Cardiac fibroblast (primary cell): ENCODE results near the gene SDK2.

ENCODE experiments used
- DNase-seq, 2 donors: peaks; one replicate each; pipeline versions ENCODE4 v3.0.0 to v3.0.0-alpha.2; 2010; ENCODE audit warnings: low read depth in 2 of 2
- H3K4me3 ChIP-seq, 2 donors: replicated peaks in 1 of 2; 1 replicate in 1 of 2; 2 replicates in 1 of 2; pipeline ENCODE4 v1.5.1; 2011; ENCODE audit warnings: low read depth in 2 of 2, low read length in 2 of 2, mild to moderate bottlenecking in 2 of 2, moderate library complexity in 1 of 2
- TF ChIP-seq, protein P1 (sequence below): IDR thresholded peaks from one replicate; pipeline ENCODE4 v1.5.1; 2011; ENCODE audit warnings: low read depth, mild to moderate bottlenecking, low read length, inconsistent platforms

Gene SDK2, protein sequence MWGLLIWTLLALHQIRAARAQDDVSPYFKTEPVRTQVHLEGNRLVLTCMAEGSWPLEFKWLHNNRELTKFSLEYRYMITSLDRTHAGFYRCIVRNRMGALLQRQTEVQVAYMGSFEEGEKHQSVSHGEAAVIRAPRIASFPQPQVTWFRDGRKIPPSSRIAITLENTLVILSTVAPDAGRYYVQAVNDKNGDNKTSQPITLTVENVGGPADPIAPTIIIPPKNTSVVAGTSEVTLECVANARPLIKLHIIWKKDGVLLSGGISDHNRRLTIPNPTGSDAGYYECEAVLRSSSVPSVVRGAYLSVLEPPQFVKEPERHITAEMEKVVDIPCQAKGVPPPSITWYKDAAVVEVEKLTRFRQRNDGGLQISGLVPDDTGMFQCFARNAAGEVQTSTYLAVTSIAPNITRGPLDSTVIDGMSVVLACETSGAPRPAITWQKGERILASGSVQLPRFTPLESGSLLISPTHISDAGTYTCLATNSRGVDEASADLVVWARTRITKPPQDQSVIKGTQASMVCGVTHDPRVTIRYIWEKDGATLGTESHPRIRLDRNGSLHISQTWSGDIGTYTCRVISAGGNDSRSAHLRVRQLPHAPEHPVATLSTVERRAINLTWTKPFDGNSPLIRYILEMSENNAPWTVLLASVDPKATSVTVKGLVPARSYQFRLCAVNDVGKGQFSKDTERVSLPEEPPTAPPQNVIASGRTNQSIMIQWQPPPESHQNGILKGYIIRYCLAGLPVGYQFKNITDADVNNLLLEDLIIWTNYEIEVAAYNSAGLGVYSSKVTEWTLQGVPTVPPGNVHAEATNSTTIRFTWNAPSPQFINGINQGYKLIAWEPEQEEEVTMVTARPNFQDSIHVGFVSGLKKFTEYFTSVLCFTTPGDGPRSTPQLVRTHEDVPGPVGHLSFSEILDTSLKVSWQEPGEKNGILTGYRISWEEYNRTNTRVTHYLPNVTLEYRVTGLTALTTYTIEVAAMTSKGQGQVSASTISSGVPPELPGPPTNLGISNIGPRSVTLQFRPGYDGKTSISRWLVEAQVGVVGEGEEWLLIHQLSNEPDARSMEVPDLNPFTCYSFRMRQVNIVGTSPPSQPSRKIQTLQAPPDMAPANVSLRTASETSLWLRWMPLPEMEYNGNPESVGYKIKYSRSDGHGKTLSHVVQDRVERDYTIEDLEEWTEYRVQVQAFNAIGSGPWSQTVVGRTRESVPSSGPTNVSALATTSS (N-terminal part only)

DNA sequence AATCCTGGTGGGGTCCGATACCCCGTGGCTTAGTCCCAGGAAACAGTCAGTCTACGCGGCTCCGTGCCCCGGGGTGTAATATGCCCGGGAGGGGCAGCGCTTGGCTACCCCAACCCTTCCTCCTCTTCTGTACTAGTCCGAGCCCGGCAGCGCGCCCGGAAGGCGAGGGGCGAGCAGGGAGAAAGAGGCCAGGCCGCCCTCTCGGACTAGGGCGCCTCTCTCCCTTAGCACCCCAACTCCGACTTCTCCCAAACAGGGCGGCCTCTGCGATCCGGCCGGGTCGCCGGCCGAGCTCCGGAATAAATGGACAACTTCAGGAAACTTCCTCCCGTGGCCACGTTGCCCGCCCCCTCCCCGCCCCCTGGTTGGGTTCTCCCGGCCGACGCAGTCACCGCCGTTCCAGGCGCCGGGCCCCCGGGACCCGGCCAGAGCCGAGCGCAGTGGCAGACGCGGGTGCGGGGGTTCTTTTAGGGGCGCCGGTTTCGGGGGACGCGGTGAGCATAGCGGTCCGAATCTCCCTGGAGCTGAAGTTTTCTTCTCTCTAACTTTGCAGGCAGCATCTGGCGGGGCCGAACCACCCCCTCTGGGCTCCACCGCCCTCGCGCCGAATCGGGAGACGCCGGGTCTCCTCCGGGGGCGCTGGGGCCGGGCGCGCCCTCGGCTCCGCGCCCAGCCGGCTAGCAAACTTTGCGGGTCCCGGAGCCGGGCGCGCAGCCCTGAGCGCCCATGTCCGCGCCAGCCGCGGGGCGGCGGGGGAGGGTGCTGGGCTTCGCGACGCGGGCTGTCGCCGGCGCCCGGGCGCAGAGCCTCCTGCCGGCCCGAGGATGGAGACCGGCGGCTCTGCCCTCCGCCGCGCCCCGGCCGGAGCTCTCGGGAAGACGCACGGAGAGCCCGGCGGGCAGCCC lies at the start of gene SDK2:
Gene SDK2 (minus strand): TSS at position 301 of the 905 bp plus-strand sequence. CDS start 357 bp downstream, outside the sequence.
- H3K4me3 ChIP-seq, result no peak within 1 kb of the TSS
- no peak for DNase-seq
- TF ChIP-seq, protein P1, sequence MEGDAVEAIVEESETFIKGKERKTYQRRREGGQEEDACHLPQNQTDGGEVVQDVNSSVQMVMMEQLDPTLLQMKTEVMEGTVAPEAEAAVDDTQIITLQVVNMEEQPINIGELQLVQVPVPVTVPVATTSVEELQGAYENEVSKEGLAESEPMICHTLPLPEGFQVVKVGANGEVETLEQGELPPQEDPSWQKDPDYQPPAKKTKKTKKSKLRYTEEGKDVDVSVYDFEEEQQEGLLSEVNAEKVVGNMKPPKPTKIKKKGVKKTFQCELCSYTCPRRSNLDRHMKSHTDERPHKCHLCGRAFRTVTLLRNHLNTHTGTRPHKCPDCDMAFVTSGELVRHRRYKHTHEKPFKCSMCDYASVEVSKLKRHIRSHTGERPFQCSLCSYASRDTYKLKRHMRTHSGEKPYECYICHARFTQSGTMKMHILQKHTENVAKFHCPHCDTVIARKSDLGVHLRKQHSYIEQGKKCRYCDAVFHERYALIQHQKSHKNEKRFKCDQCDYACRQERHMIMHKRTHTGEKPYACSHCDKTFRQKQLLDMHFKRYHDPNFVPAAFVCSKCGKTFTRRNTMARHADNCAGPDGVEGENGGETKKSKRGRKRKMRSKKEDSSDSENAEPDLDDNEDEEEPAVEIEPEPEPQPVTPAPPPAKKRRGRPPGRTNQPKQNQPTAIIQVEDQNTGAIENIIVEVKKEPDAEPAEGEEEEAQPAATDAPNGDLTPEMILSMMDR, result no peak

DNA sequence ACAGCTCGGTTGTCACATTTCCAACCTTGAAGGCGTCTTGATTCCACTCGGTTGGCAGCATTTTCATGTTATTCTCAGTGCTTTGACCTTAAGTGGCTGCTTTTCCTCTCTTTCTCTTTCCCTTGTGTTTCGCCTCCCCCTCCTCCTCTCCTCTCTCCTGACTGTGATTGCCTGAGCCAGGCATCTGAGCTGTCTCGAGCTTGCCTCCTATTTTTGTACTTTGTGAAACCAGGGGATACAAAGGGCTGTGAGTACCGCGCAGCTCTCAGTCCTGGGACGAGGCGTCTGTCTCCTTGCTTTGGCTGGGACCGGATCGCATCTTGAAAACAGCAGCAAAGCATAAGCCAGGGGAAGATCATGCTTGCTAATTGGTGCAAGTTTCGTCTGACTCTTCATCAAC lies 48.8 kb upstream of the SDK2 start:
- no peak for DNase-seq
- H3K4me3 ChIP-seq, result no peak overlapping the region
- TF ChIP-seq, protein P1, result no peak

DNA sequence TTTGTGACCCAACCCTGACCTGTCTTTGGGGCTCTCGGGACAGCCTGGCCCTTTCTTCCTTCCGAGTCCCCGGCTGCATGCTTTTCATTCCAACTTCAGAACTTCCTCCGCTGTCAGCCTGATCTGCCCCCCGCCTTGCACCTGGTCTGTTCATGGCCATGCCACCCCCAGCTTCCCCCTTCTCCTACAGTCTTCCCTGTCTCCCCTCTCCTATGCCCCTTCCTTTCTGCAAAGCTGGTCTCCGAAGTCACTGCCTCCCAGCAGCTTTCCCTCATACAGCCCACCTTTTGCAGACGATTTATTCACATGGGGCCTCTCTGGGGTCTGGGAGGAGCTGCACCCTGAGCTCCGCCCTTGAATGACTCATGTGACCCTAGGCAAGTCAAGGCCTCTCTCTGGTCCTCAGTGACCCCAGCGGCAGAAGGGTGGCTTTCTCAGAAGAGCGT lies 47.1 kb upstream of the SDK2 start:
- TF ChIP-seq, protein P1, result no peak
- no peak for DNase-seq
- no peak overlapping the region for H3K4me3 ChIP-seq

DNA sequence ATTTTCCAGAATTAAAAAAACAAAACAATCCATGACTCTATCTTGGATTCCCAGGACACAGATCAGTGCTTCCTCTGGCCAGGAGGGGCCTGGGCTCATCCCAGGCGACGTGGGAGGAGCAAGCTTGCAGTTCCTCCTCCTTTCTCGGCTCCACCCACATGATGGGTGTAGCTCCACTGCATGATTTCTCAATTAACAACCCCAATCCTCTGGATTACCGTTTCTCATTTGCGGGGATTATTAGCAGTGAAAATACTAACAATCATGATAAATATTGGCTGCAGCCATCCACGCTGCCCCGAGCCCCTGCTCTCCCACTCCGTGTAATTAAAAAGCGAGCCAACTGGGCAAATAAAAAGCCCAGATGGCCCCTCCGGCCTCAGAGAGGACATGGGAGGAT lies 46.4 kb upstream of the SDK2 start:
- DNase-seq, result no peak
- TF ChIP-seq, protein P1, result no peak
- H3K4me3 ChIP-seq, result no peak overlapping the region

DNA sequence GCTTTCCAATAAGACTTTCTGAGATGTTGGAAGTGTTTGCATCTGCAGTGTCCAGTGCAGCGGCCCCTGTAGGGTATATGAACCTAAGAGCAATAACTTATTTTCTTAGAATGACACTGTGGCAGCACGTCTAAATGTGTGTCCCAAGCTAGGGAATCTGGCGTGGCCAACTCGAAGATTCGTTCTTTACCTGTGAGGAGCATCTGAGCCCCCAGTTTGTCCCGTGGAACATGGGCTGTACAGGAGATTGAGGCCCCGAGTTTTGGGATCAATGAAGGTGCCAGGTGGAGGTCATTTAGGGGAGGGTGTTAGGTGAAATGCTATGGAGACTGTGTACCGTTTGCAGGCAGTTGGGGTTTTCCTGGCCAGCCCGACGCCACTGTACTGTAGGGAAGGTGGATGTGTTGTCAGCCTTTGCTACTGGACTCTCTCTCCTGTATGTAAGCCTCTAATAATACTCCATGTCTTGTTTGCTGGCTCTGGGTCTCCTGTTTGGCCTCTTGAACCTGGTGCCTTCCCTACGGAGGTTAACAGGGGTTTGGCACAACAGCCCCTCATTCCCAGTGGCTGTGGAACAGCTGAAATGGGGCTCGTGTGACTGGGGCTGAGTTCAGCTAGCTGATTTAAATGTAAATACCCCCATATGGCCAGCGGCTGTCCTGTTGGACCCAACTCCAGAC lies 45.5 kb upstream of the SDK2 start:
- TF ChIP-seq, protein P1, result no peak

More for the DNA sequence above, 45.5 kb upstream of the SDK2 start:
- no peak overlapping the region for H3K4me3 ChIP-seq
- DNase-seq, result no peak
